ENCODE measurements around the gene SIRT7.
"Not testable (repeated sequence)": the region's sequence is repeated elsewhere in the genome, so short reads cannot be mapped to it uniquely, and the experiment has no call there.

SIRT7 gene

DNA sequence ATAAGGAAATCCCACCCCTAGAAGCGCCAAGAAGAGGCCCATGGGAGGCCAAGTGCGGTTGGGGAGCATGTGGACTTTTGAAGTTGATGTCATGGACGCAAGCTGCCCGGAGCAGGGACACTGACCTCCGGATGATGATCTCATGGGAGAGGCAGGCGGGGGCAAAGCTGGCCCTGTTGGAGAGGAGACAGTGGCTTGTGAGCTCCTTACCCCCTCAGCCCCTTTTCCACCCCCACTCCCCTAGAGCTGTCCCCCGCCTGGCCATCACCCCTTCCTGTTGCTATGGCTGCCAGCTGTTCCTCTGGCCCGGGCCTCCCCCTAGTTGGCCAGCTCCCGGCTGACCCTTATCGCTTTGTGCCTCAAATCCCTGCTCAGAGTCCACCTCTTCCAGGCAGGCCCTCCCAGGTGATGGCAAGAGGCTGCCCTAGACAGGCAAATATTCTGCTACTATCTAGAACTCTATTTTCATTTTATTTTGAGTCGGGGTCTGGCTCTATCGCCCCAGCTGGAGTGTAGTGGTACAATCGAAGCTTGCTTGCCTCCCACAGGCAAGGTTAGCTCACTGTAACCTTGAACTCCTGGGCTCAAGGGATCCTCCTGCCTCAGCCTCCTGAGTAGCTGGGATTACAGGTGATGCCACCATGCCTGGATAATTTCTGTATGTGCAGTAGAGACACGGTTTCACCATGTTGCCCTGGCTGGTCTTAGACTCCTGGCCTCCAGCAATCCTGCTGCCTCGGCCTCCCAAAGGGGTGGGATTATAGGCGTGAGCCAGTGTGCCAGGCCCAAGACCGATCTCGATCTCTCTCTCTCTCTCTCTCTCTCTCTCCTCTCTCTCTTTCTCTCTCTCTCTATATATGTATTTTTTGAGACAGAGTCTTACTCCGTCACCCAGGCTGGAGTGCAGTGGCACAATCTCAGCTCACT is 36.4 kb upstream of the SIRT7 start:
- DNase-seq = no peak

DNA sequence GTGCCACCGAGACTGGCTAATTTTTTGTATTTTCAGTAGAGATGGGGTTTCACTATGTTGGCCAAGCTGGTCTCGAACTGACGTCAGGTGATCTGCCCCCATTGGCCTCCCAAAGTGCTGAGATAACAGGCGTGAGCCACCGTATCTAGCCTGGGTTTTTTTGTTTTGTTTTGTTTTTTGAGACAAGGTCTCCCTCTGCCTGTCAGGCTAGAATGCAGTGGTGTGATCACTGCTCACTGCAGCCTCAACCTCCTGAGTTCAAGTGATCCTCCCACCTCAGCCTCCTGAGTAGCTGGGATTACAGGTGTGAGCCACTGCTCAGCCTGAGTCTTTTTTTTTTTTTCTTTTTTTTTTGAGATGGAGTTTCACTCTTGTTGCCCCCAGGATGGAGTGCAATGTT is 35.5 kb upstream of the SIRT7 start:
- DNase-seq = not testable (repeated sequence)

DNA sequence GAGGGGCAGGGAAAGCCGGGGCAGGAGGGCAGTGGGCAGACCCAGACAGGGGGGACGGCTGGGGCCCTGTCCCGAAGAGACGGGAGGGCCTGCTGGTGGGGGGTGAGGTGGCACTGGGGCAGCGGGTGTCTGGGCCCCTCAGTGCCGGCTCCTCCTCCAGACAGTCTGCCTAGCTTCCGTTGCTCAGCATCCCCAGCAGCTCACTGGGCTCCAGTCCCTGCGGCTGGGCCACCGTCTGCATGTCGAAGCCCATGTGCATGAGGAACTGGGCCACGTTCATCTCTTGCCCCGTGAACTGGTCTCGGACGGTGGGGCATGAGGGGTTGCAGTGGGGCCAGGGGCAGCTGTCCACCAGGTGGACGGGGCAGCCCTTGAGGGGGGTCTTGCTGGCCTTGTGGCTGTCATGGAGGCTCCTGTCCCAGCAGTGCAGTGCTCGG is 34.8 kb upstream of the SIRT7 start:
- DNase-seq = no peak

DNA sequence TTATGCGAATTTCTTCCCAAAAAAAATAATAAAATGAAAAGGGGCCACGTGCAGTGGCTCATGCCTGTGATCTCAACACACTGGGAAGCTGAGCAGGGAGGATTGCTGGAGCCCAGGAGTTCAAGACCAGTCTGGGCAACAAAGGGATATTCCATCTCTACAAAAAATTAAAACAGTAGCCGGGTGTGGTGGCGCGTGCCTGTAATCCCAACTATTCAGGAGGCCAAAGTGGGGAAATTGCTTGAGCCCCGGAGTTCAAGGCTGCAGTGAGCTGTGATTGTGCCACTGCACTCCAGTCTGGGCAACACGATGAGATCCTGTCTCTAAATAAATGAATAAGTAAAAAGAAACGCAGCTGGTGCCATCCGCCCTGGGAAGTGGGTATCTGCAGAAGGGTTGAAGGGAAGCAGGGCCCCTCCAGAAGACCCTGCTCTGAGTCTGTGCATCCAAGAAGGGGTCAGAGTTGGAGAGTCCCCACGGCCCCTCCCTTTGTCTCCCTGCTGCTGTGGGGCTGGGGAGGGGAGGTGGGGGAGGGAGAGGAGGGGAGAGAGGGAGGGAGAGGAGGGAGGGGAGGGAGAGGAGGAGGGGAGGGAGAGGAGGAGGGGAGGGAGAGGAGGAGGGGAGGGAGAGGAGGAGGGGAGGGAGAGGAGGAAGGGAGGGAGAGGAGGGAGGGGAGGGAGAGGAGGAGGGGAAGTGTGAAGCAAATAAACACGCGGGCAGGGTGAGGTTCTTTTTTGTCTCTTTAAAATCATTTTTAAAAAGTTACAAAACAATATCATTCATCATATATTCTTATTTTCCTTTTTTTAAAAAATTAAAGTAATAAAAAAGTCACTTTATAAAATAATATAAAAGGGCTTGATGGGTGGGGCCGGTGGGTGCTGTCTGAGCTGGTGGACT is 34.1 kb upstream of the SIRT7 start:
- no peak for DNase-seq

DNA sequence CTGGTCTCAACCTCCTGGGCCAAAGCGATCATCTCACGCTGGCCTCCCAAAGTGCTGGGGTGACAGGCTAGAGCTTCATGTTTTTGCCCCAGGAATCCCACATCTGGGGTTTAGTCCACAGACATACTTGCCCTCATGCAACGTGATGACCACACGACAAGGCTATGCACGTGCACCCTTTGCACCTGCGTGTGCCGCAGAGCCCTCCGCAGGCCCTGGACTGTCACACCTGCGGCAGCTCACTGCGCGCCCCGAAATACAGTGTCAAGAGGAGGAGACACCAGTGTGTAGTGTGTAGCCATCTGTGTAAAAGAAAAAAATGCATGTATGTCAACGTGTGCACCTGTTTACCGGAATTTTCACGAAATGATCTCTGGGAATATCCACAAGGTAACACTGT is 32.5 kb upstream of the SIRT7 start:
- DNase-seq = no peak

DNA sequence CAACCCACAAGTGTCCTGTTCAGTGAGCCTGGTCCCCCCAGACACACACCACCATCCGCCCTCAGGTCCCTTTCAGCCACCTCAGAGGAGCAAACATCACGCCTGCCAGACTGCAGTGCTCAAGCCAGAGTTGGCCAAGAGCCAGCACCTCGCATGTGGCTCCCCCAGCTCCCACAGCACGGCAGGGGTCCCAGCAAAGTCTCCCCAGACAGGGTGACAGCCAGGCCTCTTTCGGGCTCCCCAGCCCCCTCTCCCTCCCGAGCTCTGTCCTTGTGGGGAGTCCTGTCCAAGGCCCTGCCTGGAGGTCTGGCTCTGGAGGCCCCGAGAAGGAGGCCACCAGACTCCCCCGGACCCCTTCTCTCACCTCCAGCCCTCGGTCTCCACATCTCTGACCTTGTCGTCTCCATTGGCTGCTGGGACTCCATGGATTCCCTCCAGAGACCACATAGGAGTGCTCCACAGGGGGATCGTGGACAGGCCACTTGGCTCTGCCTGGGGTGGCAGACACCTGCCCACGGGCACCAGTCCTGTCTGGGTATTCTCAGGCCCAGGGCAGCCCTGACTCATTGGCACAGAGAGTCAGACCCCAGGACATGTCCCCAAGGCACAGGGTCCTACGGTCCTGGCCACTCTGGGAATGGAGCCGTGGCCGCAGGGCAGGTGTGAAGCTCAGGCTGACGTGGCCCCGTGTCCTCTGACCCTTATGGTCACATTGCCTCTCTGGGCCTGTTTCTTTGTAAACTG is 30.8 kb upstream of the SIRT7 start:
- no peak for DNase-seq

DNA sequence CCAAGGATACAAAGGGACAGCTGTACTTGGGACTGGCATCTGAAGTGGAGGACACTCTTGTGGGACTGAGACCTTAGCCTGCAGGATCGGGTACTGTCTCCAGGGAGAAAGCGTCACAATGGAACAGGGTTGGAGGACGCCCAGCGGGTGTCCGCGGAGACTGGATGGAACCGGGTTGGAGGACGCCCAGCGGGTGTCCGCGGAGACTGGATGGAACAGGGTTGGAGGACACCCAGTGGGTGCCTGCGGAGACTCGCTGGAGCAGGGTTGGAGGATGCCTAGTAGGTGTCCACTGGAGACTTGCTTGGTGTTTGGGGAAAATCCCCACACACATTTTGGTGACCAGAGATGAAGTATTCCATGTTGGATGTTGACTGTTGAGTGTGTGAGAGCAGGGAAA is 29.2 kb upstream of the SIRT7 start, which contains the start of gene MYADML2:
TSS of gene MYADML2 (minus strand) at position 45 of the 400 bp plus-strand sequence. CDS start 5,492 bp downstream, outside the sequence.
- DNase-seq = no peak

DNA sequence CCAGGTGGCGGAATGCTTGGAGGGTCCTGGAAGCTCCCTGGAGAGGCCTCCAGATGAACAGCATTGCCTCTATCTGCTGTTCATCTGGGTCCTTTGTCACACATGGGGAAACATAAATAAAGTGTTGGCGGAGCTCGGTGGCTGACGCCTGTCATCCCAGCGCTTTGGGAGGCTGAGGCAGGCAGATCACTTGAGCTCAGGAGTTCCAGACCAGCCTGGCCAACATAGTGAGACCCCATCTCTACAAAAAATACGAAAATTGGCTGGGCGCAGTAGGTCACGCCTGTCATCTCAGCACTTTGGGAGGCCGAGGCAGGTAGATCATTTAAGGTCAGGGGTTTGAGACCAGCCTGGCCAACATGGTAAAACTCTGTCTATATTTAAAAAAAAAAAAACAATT is 26.9 kb upstream of the SIRT7 start:
- DNase-seq = no peak

DNA sequence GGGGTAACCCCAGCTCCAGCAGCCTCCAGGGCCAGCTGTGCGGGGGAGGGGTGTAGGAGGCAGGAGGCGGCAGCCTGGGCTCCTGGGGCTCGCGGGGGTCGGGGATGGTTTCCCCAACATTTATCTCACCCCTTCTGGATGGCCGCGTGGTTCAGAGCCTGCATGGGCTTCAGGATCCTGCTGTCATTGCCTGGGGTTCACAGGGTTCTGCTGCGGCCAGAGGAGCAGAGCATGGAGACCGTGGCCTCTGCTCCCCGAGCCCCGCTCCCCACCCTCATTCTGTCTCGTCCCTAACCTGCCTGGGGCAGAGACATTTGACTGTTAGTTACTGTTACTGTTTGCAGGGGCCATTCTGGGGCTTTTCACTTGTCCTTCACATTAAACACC is 24.2 kb upstream of the SIRT7 start:
- no peak for DNase-seq

DNA sequence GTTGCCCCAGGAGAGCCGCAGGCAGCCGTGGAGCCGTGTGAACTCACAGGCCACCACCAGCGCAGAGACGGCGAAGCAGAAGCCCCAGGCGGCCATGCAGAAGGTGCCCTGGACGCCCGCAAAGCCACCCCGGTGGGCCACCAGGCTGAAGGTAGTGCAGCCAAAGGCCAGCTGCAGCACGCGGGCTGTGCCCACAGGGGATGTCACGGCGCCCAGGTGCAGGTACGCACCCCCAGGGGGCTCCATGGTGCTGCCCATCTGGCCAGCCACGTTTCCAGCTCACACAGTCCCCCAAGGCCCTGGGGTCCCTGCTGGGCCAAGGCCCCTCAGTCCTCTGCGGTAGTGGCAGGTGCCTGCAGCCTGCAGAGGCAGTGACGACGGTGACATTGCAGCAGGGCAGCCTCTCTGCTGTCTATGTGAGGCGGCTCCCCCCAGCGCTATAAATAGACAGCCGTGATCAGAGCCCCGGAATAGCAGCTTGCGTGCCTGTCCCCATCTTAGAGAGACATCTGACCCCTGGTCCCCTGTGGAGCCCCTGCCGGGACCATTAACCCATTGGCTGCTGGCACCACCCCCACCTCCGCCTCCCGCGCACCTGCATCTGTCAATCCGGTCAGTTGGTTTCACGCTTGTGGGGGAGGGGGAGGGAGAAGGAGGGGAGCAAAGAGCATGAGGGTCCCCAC is 23.6 kb upstream of the SIRT7 start:
- DNase-seq = no peak

DNA sequence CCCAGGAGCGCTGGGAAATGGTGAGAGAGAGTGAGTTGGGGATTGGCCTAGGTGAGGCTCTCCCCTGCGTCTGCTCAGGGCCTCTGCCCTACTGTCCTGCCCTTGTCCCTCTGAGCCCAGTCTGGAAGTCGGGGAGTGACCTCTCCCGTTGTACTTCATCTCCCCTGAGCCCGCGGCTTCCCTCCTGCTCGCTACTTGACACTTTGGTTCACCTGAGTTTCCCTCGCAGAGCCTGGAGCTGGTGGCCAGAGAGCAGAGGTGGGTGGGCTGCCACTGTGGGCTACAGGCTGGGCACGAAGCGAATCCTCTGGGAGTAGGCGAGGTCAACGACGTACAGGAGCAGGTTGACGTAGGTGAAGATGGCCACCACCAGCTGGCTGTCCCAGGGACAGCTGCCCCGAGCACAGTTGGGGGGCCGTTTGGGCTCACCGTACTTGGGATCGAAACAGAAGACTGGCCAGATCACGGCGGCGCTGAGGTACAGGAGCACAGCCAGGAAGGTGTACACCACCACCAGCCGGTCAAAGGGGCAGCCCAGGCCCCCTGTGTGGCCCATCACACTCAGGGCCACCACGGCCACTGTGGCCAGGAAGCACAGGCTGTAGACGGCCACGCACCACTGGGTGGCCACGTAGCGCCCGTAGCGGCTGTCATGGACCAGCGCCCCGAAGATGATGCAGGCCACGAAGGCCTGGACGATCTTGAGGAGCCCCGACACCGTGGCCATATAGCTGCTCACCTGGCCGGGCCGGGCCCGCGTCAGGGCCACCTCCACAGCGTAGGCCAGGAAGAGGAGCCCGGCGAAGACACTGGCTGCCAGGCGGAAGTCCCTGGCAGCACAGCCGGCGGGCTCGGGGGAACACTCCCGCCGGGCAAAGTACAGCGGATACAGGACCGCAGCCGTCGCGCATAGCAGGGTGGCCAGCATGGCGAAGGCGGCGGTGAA is 22.8 kb upstream of the SIRT7 start:
- no peak for DNase-seq

DNA sequence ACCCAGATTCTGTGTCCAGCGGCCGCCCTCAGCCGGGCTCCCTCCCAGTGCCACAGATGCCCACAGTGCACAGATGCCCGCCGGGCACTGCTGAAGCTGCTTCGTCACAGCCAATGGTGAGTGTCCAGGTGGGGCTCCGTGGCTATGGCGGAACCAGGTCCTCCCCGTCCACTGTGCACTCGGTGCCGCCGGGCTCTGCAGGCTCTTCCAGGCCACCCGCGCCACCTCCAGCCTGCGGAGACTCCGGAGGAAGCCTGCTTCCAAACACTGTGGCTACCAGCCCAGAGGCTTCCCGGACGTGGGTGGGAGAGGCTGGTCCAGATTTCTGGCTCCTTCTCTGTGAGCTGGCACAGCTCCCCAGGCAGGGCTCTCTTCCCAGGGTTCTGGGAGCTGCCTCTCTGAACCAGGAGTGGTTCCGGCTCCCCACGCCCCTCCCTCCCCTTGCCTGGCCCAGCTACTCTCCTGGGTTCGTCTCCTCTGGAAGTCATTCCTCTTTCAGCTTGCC is 22.0 kb upstream of the SIRT7 start:
- DNase-seq = no peak

DNA sequence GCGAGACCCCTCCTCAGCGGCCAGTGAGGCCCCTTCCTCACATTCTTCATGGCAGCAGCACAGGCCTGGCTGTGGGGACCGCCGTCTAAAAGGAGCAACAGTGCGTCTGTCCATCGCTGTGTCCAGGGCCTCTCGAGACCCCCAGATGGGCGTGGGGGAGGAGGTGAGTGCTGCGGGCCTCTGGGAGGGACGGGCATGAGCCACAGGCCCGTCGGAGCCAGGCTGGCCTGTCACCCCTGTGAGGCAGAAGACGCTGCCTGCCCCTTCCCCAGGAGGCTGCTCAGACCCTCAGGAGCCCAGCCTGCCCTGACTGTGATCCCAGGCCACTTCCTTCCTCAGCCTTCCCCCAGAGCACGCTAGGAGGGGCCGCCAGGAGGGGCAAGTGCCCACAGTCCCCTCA is 21.2 kb upstream of the SIRT7 start:
- no peak for DNase-seq

DNA sequence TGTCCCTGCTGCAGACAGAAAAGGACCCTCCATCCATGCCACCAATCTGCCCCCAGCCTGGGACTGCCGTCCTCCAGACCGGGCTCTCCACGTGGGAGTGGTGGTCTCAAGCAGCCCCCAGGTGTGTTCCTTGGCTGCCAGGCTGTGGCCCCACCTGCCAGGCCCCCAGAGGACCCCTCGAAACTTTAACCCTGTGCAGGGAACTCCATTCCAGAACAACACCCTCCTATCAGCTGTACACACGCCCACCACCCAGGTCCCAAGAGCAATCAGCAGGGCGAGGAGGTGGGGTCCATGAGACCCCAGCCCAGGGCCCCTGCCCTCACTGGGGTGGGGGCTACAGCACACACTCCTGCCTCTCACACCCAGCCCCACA is 17.7 kb upstream of the SIRT7 start:
- no peak for DNase-seq

DNA sequence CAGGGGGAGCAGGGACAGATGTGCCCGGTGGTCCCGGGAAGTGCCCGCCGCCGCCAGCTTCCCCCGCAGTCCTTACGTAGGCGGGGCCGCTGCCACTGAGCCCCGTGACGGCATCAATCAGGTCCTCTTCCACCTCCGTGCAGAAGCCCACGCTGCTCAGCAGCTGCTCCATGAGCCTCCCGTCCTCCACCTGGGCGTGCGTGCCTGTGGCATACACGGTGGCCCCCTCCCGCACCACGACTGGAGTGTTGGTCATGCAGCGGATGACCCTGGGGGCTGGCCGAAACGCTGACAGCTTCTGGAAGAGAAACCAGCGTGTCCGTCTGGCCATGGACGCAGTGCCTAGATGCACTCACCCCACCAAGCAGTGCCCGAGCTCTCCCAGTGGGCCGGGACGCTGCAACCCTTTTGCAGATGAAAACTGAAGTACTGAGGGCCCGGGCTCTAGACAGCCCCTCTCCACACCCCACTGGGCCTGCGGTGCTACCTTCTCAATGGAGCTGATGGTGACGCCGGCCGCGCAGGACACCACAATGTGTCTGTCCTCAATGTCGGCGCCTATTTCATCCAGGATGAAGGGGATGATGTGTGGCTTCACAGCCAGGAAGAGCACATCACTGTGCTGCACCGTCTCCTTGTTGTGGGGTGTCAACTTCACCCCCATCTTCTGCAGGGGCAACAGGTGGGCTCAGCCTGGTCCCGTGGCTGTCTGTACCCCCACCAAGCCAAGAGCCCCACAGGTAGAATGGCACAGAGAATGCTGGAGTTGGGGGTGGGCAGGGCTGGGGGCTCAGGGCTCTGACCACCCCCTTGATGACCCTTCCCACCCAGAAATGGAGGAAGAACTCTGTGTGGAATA is 17.1 kb upstream of the SIRT7 start:
- no peak for DNase-seq

DNA sequence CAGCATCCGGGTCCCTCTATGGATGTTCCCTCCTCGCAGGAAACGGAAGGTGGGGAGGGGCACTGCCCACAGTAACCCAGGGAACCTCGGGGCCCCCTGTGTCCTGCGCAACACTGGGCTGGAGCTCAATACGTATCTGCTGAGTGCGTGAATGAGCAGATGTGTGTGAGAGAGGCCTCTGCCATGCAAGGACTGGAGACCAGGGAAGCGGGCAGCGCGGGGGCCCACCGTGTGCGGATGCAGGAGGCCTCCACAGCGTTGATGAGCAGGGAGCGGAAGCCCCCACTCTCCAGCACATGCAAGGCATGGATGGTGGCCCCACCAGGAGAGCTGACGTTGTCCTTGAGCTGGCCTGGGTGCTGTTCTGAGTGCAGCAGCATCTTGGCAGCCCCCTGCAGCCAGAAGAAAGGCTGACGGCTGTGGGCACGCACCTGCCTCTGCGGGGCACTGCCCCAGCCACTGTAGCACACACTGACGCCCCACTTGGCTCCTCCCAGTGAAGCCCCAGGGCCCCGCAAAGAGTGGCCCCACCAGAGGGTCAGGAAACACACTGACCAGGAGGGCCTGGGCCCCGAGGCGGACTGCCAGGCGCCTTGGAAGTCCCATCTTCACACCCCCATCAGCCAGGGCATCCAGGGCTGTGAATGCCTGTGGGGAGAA is 16.3 kb upstream of the SIRT7 start:
- no peak for DNase-seq

DNA sequence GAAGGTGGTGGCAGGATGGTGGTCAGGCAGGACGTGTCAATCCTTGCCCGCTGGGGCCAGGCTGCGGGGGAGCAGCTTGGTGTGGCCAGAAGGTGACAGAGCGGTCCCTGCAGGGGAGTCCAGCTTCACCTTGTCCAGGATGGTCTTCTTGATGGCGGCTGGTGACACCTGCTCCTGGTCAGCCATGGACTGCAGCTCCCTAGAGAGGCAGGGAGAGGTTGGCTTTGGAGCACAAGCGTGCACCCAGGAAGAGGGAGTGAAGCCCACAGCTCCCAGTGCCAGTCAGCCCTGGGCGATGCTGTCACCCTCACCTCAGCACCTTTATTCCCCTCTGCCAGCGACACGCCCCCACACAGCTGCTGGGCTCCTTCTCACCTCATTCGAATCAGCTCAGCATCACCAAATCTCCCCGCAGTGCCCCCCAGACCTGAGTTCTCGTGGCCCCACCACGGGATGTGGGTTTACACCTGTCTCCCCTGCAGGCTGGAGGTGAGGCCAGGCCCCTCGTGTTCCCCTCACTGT is 15.3 kb upstream of the SIRT7 start:
- no peak for DNase-seq

DNA sequence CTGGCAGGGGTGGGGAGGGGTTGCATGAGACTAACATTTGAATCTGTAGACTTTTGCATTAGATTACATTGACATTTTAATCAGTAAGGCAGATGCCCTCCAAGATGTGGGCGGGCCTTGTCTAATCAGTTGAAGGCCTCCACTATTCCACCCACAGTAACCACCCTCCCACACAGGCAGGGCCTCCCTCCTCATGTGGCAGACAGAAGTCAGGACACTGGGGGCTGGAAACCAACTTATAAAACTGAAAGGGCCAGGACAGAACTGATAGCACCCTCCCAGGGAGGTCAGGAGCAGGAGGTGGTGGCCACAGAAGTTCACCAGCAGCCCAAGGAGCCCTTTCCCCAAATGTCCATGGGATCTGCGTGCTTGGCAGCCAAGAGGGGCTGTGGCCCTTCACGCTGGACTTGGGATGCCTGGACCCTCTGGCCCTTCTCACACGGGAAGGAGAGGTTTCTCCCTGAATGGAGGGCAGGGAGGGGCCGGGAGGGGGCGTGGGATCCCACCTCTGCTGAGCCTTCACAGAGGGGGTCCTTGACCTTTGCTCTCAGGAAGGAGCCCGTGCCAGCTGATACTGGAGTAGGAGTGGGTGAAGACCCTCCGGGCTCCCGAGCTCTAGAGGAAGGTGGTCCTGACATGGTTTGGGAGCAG is 14.5 kb upstream of the SIRT7 start:
- no peak for DNase-seq

Measured in T-helper 9 cell (primary cell).